ENCODE measurements around the gene ADAM12.

- TF ChIP-seq CTCF (IDR thresholded peaks at IDR 0.05) (no peak), POLR2A (IDR thresholded peaks at IDR 0.05) (no peak)
Measured at GRCh38 chr10:126080291-126080825, 307.9 kb downstream of the ADAM12 start.

All from uterus (tissue), 2 donors.